HepG2 (cell line): Measurements from ENCODE around the gene ANO10.
"Not testable (repeated sequence)": the region's sequence is repeated elsewhere in the genome, so short reads cannot be mapped to it uniquely, and the experiment has no call there.

Experiments used
- AKNA ChIP-seq: sonication (generic); formaldehyde crosslinking; IDR thresholded peaks from 2 replicates; pipeline ENCODE4 v1.4.0; 2020; ENCODE audit warnings: missing genetic modification reagents, borderline replicate concordance
- HBP1 ChIP-seq: IDR thresholded peaks from 2 replicates; pipeline ENCODE4 v1.6.1; 2016; ENCODE audit warnings: low read depth, control low read depth
- HNRNPH1 ChIP-seq: fragments of 200-400 bp; formaldehyde crosslinking; optimal IDR thresholded peaks from 2 replicates; pipeline ENCODE3; 2017; ENCODE audit warnings: mild to moderate bottlenecking, low read depth, low read length
- NBN ChIP-seq: fragments of 450-650 bp; conservative IDR thresholded peaks from 2 replicates; pipeline ENCODE4 v1.6.1; 2017
- RARG ChIP-seq: sonication (generic); formaldehyde crosslinking; IDR thresholded peaks from 2 replicates; pipeline ENCODE4 v1.4.0; 2020; ENCODE audit warnings: low read depth, mild to moderate bottlenecking, missing genetic modification reagents
- TAF1 ChIP-seq: sonication (generic); formaldehyde crosslinking; IDR thresholded peaks from 2 replicates; pipeline ENCODE4 v1.4.0; 2020; ENCODE audit warnings: missing genetic modification reagents
- ZNF530 ChIP-seq: sonication (generic); formaldehyde crosslinking; IDR thresholded peaks from 2 replicates; pipeline ENCODE4 v1.5.0; 2020; ENCODE audit warnings: low read depth, mild to moderate bottlenecking, missing genetic modification reagents
- ZNF562 ChIP-seq: sonication (generic); formaldehyde crosslinking; IDR thresholded peaks from 2 replicates; pipeline ENCODE4 v1.8.0; 2022; ENCODE audit warnings: missing genetic modification reagents, borderline replicate concordance

- TF ChIP-seq NBN; ZNF562 (CRISPR knock-in tag); AKNA (CRISPR knock-in tag); RARG (CRISPR knock-in tag); TAF1 (CRISPR knock-in tag); HBP1 (CRISPR knock-in tag); HNRNPH1; ZNF530 (CRISPR knock-in tag): not testable (repeated sequence)
Observed at GRCh38 chr3:43544277-43544676, 77.5 kb downstream of the ANO10 start.
